Kidney epithelial cell (primary cell): ENCODE measurements around the gene PCP4. TPM values are rescaled to one million over a fixed set of nuclear protein-coding genes. Genes with fewer than 3 reads are reported as not detected.

ENCODE experiments used
- DNase-seq: peaks from one replicate; pipeline ENCODE4 v3.0.0-alpha.2; 2010; ENCODE audit warnings: low read depth
- H3K27me3 ChIP-seq: 2 replicates; pipeline ENCODE4 v1.6.0; 2011; ENCODE audit warnings: low read length; ENCODE audit not compliant: control insufficient read depth, insufficient read depth
- H3K36me3 ChIP-seq: 2 replicates; pipeline ENCODE4 v1.5.1; 2011; ENCODE audit warnings: low read length; ENCODE audit not compliant: control insufficient read depth, insufficient read depth
- H3K4me3 ChIP-seq: 2 replicates; pipeline ENCODE4 v1.5.1; 2011; ENCODE audit warnings: low read depth, mild to moderate bottlenecking, control low read depth, low read length
- total RNA-seq: library from RNA; depleted of rRNA; stranded (reverse); fragments of >200 nt; gene quantifications from 2 replicates; pipeline ENCODE4 v1.2.3, GENCODE V29; 2015
- TF ChIP-seq, protein P1 (sequence below): IDR thresholded peaks from 2 replicates; pipeline ENCODE4 v1.5.1; 2011; ENCODE audit warnings: mild to moderate bottlenecking, moderate library complexity, low read length, control low read depth, inconsistent platforms; ENCODE audit not compliant: insufficient read depth, poor library complexity, severe bottlenecking

Gene PCP4
- total RNA-seq, 1 donor from 2014 or later, result 1.2 TPM

DNA sequence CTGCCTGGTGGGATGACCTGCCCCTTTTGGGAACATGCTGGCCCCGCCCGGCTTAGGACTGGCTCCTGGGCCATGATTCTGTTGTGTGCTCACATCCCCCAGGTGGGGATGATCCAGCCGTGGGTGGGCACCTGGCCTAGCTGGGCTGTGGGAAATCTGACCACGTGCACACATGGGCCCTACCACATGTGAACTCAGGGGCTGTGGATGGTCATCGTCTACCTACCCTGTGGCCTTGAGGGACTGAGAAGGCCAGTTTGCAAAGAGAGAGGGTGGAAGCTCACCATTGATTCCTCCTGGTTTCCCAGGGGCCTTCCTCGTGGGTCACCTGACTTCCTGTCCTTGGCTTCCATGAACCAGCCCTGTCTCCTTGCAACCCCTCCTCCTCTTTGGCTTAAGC is 19.4 kb upstream of the PCP4 start:
- DNase-seq, result no peak

DNA sequence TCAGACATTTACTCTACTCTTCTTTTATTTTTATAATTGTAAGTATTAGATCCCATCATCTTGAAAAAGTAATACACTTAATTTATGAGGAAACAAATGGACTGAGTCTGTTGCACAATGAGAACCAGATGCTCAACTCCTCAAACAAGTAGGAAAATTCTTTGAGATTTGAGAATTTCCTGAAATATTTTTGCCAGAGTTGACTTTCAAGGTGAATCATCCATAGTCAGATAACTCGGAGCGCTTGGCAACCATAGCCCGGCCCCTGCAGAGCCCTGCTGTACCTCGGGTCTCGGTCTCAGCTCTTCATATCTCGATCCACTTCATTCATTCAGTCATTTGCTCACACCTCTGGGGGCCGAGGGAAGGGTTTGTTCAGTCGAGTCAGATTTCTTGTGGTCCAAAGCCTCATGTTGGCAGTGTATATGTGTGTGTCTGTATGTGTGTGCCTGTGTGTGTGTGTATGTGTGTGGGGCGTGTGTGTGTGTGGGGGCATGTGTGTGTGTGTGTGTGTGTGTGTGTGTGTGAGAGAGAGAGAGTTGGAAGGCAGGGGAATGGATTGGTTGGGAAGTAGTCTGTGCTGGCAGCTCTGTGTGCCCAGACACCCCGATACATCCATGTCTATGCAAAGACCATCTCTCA is 18.1 kb upstream of the PCP4 start:
- Histone ChIP-seq H3K36me3 (no peaks in the 10 kb centered on the region), H3K4me3 (no peak overlapping the region), H3K27me3 (no peaks in the 10 kb centered on the region)
- TF ChIP-seq, protein P1, sequence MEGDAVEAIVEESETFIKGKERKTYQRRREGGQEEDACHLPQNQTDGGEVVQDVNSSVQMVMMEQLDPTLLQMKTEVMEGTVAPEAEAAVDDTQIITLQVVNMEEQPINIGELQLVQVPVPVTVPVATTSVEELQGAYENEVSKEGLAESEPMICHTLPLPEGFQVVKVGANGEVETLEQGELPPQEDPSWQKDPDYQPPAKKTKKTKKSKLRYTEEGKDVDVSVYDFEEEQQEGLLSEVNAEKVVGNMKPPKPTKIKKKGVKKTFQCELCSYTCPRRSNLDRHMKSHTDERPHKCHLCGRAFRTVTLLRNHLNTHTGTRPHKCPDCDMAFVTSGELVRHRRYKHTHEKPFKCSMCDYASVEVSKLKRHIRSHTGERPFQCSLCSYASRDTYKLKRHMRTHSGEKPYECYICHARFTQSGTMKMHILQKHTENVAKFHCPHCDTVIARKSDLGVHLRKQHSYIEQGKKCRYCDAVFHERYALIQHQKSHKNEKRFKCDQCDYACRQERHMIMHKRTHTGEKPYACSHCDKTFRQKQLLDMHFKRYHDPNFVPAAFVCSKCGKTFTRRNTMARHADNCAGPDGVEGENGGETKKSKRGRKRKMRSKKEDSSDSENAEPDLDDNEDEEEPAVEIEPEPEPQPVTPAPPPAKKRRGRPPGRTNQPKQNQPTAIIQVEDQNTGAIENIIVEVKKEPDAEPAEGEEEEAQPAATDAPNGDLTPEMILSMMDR, result no peak
- no peak for DNase-seq

More for the DNA sequence above, 19.4 kb upstream of the PCP4 start:
- Histone ChIP-seq H3K36me3 (no peaks in the 10 kb centered on the region), H3K27me3 (no peaks in the 10 kb centered on the region), H3K4me3 (no peak overlapping the region)
- TF ChIP-seq, protein P1, result no peak

DNA sequence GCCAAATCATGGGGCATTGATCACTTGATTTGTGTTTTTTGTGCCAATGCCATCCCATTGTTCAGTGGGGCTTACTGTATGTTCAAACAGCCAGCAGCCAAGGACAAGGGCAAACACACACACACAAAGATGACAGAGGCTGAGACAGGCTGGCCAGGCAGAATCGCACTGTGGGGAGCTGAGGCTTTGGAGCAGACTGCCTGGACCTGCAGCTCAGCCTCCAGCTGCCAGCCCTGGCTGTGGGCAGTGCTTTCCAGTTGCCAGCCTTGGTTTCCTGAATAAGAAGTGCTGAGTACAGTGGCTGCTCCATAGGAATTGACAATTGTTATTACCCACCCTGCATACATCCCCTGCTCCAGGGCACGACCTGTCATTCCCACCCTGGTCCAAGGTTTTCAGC is 16.9 kb upstream of the PCP4 start:
- TF ChIP-seq, protein P1, result no peak
- H3K27me3 ChIP-seq, result no peaks in the 10 kb centered on the region
- no peak overlapping the region for H3K4me3 ChIP-seq
- no peak for DNase-seq
- H3K36me3 ChIP-seq, result no peaks in the 10 kb centered on the region

DNA sequence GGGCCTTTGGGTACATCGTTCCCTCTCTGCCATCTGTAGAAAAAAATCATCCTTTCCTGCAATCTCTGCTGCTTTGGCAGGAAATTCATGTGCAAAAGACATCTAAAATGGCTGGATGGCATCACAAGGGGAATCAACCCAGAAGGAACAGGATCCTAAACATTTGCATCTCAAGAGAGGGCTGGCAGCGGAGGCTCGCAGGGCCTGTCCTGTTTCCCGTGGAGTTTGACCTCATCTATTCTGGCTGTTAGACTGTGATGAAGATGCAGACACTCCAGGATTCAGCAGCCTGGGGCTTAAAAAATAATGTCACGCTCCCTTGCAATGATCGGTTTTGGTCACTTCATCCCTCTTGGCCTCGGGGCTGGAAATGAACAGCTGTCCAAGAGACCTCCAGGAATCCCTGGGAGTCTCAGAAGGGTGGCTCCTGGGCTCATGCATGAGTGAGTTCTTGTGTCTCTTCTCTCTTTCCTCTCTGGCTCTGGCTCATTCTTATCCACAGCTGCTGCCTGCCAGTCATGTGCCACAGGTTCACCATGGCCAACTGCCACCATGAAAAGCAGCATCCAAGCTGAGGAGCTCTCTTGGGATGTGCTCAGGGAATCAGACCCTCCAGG is 16.1 kb upstream of the PCP4 start:
- Histone ChIP-seq H3K36me3 (no peaks in the 10 kb centered on the region), H3K4me3 (no peak overlapping the region), H3K27me3 (no peaks in the 10 kb centered on the region)
- TF ChIP-seq, protein P1, result no peak
- no peak for DNase-seq

DNA sequence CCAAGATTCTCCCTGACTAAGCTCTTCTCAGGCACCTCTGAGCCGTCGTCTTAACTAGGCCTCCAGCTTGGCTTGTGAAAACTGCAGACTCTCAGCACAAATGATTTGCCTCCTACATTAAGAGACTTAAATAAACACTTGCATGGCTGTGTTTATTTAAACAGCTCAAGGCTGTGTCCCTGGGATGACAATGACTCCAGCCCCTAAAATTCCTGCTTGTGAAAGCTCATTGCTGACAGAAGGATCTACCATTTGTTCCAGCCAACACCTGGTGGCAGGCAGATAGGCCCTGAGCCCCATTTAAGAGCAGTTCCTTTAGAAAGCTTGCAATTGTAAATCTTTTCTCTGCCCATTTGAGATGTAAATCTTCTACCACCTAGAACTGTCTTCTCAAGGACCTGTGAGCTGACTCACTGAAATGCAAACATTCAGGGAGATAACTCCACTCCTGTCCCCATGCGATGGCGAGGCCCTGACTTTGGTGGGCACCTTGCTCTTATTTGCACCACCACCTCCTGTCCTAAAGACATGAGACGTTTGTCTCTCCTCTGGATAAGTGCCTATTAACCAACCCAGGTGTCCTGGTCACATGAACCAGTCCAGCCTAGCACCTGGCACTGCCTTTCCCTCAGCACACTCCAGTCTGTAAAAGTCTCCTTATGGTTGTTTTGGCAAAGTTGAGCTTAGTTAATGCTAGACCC is 15.1 kb upstream of the PCP4 start:
- Histone ChIP-seq H3K4me3 (no peak overlapping the region), H3K27me3 (no peaks in the 10 kb centered on the region), H3K36me3 (no peaks in the 10 kb centered on the region)
- no peak for DNase-seq
- TF ChIP-seq, protein P1, result no peak
